HCT116 (cell line): ENCODE measurements around the gene SUB1. TPM values are rescaled to one million over a fixed set of nuclear protein-coding genes. Genes with fewer than 3 reads are reported as not detected.

ENCODE experiments used
- ATAC-seq: fragments of 200-7000 bp; cut with Tn5 transposase; 2 replicates; pipeline ENCODE4 v1.9.1; 2020; ENCODE audit warnings: mild to moderate bottlenecking, moderate library complexity
- BruUV-seq: library from RNA; stranded (reverse); fragments of 400-500 nt; replicated peaks from 2 replicates; lab custom pipeline; 2021; lab: Mats Ljungman, UMichigan
- CTCF ChIA-PET: fragments of 300-600 bp; sonication (Branson Sonifier 250); formaldehyde crosslinking; loops from one replicate; lab custom pipeline; 2021; ENCODE audit warnings: antibody characterized with exemption; lab: Charles Lee
- POLR2A ChIA-PET: fragments of 300-600, 350-600 bp; sonication (Branson Sonifier 250); formaldehyde crosslinking; loops from one replicate; lab custom pipeline; 2021; ENCODE audit warnings: antibody characterized with exemption; lab: Charles Lee
- RAD21 ChIA-PET, 2 experiments: fragments of 300-600 bp; sonication (Branson Sonifier 250); formaldehyde crosslinking; loops; one replicate each; lab custom pipeline; 2023; ENCODE audit warnings: low total read pairs in 2 of 2; ENCODE audit not compliant: uncharacterized antibody in 2 of 2, unreplicated experiment in 2 of 2, low non-redundant PET in 1 of 2; lab: Charles Lee
- DNase-seq: peaks from one replicate; pipeline ENCODE4 v3.0.0-alpha.2; 2010; ENCODE audit warnings: low read depth, low spot score
- H2AFZ ChIP-seq: fragments of 200-600 bp; shearing (Covaris generic), sonication (generic); 2 replicates; pipeline ENCODE4 v1.6.1; 2017; ENCODE audit warnings: low read depth, mixed run types, mixed read lengths, antibody characterized with exemption, low read length; ENCODE audit not compliant: poor library complexity, severe bottlenecking
- H3K27ac ChIP-seq: 2 replicates; pipeline ENCODE4 v1.5.1; 2012; ENCODE audit warnings: low read depth, low read length
- H3K27me3 ChIP-seq: fragments of 200-600 bp; sonication (generic); 2 replicates; pipeline ENCODE4 v1.6.1; 2016; ENCODE audit warnings: mixed run types, low read length, mixed read lengths; ENCODE audit not compliant: insufficient read depth
- H3K36me3 ChIP-seq, 2 experiments: fragments of 200-500 bp in 1 of 2; fragments of 200-600 bp in 1 of 2; sonication (Bioruptor generic) in 1 of 2; sonication (generic) in 1 of 2; 2 replicates each; pipeline versions ENCODE4 v1.5.1 to v1.6.1; 2014 to 2016; ENCODE audit warnings: low read length in 2 of 2, inconsistent platforms in 1 of 2, mixed read lengths in 1 of 2, mixed run types in 1 of 2; ENCODE audit not compliant: insufficient read depth in 2 of 2, control insufficient read depth in 1 of 2
- H3K4me1 ChIP-seq, 2 experiments: fragments of 200-600 bp in 1 of 2; sonication (generic) in 1 of 2; 2 replicates each; pipeline versions ENCODE4 v1.5.1 to v1.6.1; 2012 to 2017; ENCODE audit warnings: low read length in 2 of 2, inconsistent platforms in 1 of 2, mild to moderate bottlenecking in 1 of 2, mixed read lengths in 1 of 2, mixed run types in 1 of 2, moderate library complexity in 1 of 2; ENCODE audit not compliant: insufficient read depth in 2 of 2, control insufficient read depth in 1 of 2
- H3K4me2 ChIP-seq: fragments of 200-600 bp; sonication (generic); 2 replicates; pipeline ENCODE4 v1.6.1; 2017; ENCODE audit warnings: mixed run types, low read length, mixed read lengths
- H3K4me3 ChIP-seq, 2 experiments: fragments of 200-600 bp in 1 of 2; sonication (generic) in 1 of 2; replicated peaks in 1 of 2; 2 replicates each; pipeline ENCODE4 v1.5.1; 2011 to 2016; ENCODE audit warnings: low read length in 2 of 2, control low read depth in 1 of 2, low read depth in 1 of 2, mild to moderate bottlenecking in 1 of 2, mixed read lengths in 1 of 2, mixed run types in 1 of 2
- H3K79me2 ChIP-seq: fragments of 200-600 bp; sonication (generic); 2 replicates; pipeline ENCODE4 v1.6.1; 2017; ENCODE audit warnings: mild to moderate bottlenecking, mixed run types, low read length, moderate library complexity, mixed read lengths; ENCODE audit not compliant: insufficient read depth
- H3K9ac ChIP-seq: fragments of 200-600 bp; sonication (generic); 2 replicates; pipeline ENCODE4 v1.6.1; 2016; ENCODE audit warnings: low read length, mixed read lengths
- H3K9me2 ChIP-seq: fragments of 200-600 bp; sonication (generic), shearing (Covaris generic); 2 replicates; pipeline ENCODE4 v1.6.1; 2017; ENCODE audit warnings: mixed run types, mild to moderate bottlenecking, moderate library complexity; ENCODE audit not compliant: insufficient read depth
- H3K9me3 ChIP-seq, 2 experiments: fragments of 200-500 bp in 1 of 2; fragments of 200-600 bp in 1 of 2; sonication (Bioruptor generic) in 1 of 2; sonication (generic) in 1 of 2; 2 replicates each; pipeline ENCODE4 v1.6.1; 2014 to 2017; ENCODE audit warnings: low read length in 2 of 2, mixed read lengths in 2 of 2, inconsistent platforms in 1 of 2, low read depth in 1 of 2, mild to moderate bottlenecking in 1 of 2, mixed run types in 1 of 2, moderate library complexity in 1 of 2; ENCODE audit not compliant: control insufficient read depth in 1 of 2, insufficient read depth in 1 of 2
- H4K20me1 ChIP-seq: fragments of 200-600 bp; sonication (generic), shearing (Covaris generic); 2 replicates; pipeline ENCODE4 v1.6.1; 2017; ENCODE audit warnings: mixed run types, mild to moderate bottlenecking, moderate library complexity; ENCODE audit not compliant: insufficient read depth
- CBX3 ChIP-seq: IDR thresholded peaks from 2 replicates; pipeline ENCODE4 v1.6.1; 2012; ENCODE audit warnings: low read depth
- EZH2 ChIP-seq: fragments of 200-600 bp; sonication (generic); IDR thresholded peaks from 2 replicates; pipeline ENCODE4 v1.6.1; 2017; ENCODE audit warnings: antibody characterized with exemption, mixed run types
- EZH2phosphoT487 ChIP-seq: fragments of 200-600 bp; IDR thresholded peaks from 2 replicates; pipeline ENCODE4 v1.6.1; 2018; ENCODE audit warnings: antibody characterized with exemption, borderline replicate concordance
- FOSL1 ChIP-seq: IDR thresholded peaks from 2 replicates; pipeline ENCODE4 v1.6.1; 2012; ENCODE audit warnings: low read depth
- JUND ChIP-seq: IDR thresholded peaks from 2 replicates; pipeline ENCODE4 v1.6.1; 2012
- POLR2A ChIP-seq: IDR thresholded peaks from 2 replicates; pipeline ENCODE4 v1.7.0; 2011; ENCODE audit warnings: borderline replicate concordance; ENCODE audit not compliant: insufficient read depth, insufficient read length; ENCODE audit errors: extremely low read depth
- POLR2AphosphoS5 ChIP-seq: IDR thresholded peaks from 2 replicates; pipeline ENCODE4 v1.6.1; 2011; ENCODE audit warnings: mild to moderate bottlenecking, low read depth, low read length, moderate library complexity
- RAD21 ChIP-seq: IDR thresholded peaks from 2 replicates; pipeline ENCODE4 v1.6.1; 2012; ENCODE audit warnings: low read depth, mild to moderate bottlenecking
- SRF ChIP-seq: IDR thresholded peaks from 2 replicates; pipeline ENCODE4 v1.6.1; 2012; ENCODE audit warnings: low read depth
- TCF7L2 ChIP-seq: IDR thresholded peaks from 2 replicates; pipeline ENCODE4 v1.7.0; 2011; ENCODE audit warnings: borderline replicate concordance, inconsistent platforms; ENCODE audit not compliant: insufficient read depth, insufficient read length; ENCODE audit errors: extremely low read depth
- YY1 ChIP-seq: IDR thresholded peaks from 2 replicates; pipeline ENCODE4 v1.6.1; 2011; ENCODE audit warnings: low read length, low read depth, moderate library complexity, mild to moderate bottlenecking; ENCODE audit not compliant: insufficient replicate concordance; ENCODE audit errors: extremely low read depth
- ZFX ChIP-seq: fragments of 450-650 bp; IDR thresholded peaks from 2 replicates; pipeline ENCODE4 v1.6.1; 2017
- ZNF274 ChIP-seq: fragments of 200-500 bp; sonication (Bioruptor generic); IDR thresholded peaks from 2 replicates; pipeline ENCODE4 v1.6.1; 2014; ENCODE audit warnings: mild to moderate bottlenecking, low read depth, low read length, inconsistent platforms
- intact Hi-C: fragments of 100-400 bp; cut with micrococcal nuclease; formaldehyde crosslinking; loops from 2 replicates; pipeline ENCODE4 v1.10.0; 2022
- total RNA-seq: library from RNA; stranded (reverse); gene quantifications from one replicate; pipeline ENCODE4 v1.2.1, GENCODE V29; 2021; ENCODE audit not compliant: unreplicated experiment
- TF ChIP-seq, protein P1 (sequence below): IDR thresholded peaks from 2 replicates; pipeline ENCODE4 v1.6.1; 2012
- TF ChIP-seq, protein P2 (sequence below), 3 experiments: fragments of 200-600 bp in 1 of 3; sonication (generic) in 1 of 3; IDR thresholded peaks in 2 of 3; conservative IDR thresholded peaks in 1 of 3; 2 replicates each; pipeline ENCODE4 v1.5.1; 2012 to 2017; ENCODE audit warnings: low read depth in 2 of 3, low read length in 2 of 3, antibody characterized with exemption in 1 of 3, borderline replicate concordance in 1 of 3, control low read depth in 1 of 3, mild to moderate bottlenecking in 1 of 3, mixed read lengths in 1 of 3, mixed run types in 1 of 3, moderate library complexity in 1 of 3; ENCODE audit not compliant: insufficient read depth in 1 of 3
- TF ChIP-seq, protein P3 (sequence below): IDR thresholded peaks from 2 replicates; pipeline ENCODE4 v1.6.1; 2012; ENCODE audit warnings: low read depth
- TF ChIP-seq, protein P4 (sequence below): IDR thresholded peaks from 2 replicates; pipeline ENCODE4 v1.6.1; 2011; ENCODE audit warnings: mild to moderate bottlenecking, low read length, moderate library complexity; ENCODE audit not compliant: insufficient replicate concordance; ENCODE audit errors: extremely low read depth
- TF ChIP-seq, protein P5 (sequence below): IDR thresholded peaks from 2 replicates; pipeline ENCODE4 v1.6.1; 2012

SUB1 gene
- total RNA-seq, 1 experiment from 2014 or later = 216 TPM

DNA sequence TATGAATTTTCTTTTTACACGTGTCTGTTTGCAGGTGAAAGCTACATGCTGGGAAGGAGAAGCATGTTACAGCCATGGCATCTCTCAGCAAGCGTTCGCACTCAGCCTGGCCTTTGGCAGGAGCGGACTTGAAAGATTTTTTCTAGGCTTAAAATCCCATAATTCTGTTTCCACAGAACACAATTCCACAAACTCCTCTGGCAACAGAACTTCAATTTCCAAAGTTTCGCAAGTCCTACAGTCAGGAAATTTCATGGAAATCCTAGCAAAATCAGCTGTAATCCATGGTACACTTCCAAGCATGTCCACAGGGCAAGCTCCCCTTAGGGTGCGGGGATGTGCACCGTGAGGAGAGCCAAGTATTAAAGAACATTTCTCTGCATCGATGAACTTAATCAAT, 35.9 kb downstream of the SUB1 start:
- Histone ChIP-seq H3K4me3 (no peak overlapping the region), H3K36me3 (no peaks in the 10 kb centered on the region), H4K20me1 (no peaks in the 10 kb centered on the region), H3K4me1 (no peaks in the 10 kb centered on the region), H3K27me3 (0 out of 2 replicates have a peak, but pooled peaks cover 3% of the 10 kb centered on the region), H3K79me2 (no peaks in the 10 kb centered on the region), H3K9ac (no peak overlapping the region), H3K4me2 (no peak overlapping the region), H3K27ac (no peak overlapping the region), H3K9me3 (no peaks in the 10 kb centered on the region), H2AFZ (no peak overlapping the region), H3K9me2 (no peaks in the 10 kb centered on the region)
- POLR2A ChIA-PET = no interaction called here
- no TSS peak for BruUV-seq
- TF ChIP-seq SRF = no peak
- TF ChIP-seq, protein P1, sequence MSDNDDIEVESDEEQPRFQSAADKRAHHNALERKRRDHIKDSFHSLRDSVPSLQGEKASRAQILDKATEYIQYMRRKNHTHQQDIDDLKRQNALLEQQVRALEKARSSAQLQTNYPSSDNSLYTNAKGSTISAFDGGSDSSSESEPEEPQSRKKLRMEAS = no peak
- TF ChIP-seq JUND = no peak
- TF ChIP-seq, protein P2, sequence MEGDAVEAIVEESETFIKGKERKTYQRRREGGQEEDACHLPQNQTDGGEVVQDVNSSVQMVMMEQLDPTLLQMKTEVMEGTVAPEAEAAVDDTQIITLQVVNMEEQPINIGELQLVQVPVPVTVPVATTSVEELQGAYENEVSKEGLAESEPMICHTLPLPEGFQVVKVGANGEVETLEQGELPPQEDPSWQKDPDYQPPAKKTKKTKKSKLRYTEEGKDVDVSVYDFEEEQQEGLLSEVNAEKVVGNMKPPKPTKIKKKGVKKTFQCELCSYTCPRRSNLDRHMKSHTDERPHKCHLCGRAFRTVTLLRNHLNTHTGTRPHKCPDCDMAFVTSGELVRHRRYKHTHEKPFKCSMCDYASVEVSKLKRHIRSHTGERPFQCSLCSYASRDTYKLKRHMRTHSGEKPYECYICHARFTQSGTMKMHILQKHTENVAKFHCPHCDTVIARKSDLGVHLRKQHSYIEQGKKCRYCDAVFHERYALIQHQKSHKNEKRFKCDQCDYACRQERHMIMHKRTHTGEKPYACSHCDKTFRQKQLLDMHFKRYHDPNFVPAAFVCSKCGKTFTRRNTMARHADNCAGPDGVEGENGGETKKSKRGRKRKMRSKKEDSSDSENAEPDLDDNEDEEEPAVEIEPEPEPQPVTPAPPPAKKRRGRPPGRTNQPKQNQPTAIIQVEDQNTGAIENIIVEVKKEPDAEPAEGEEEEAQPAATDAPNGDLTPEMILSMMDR (IDR thresholded peaks at IDR 0.05 in 2 of 3, conservative IDR thresholded peaks at IDR 0.05 in 1 of 3; ENCODE audit: borderline replicate concordance in 1 of 3, insufficient read depth in 1 of 3, low read depth in 2 of 3, low read length in 2 of 3) = no peak
- no peak for TF ChIP-seq TCF7L2
- no peak for TF ChIP-seq EZH2
- TF ChIP-seq, protein P3, sequence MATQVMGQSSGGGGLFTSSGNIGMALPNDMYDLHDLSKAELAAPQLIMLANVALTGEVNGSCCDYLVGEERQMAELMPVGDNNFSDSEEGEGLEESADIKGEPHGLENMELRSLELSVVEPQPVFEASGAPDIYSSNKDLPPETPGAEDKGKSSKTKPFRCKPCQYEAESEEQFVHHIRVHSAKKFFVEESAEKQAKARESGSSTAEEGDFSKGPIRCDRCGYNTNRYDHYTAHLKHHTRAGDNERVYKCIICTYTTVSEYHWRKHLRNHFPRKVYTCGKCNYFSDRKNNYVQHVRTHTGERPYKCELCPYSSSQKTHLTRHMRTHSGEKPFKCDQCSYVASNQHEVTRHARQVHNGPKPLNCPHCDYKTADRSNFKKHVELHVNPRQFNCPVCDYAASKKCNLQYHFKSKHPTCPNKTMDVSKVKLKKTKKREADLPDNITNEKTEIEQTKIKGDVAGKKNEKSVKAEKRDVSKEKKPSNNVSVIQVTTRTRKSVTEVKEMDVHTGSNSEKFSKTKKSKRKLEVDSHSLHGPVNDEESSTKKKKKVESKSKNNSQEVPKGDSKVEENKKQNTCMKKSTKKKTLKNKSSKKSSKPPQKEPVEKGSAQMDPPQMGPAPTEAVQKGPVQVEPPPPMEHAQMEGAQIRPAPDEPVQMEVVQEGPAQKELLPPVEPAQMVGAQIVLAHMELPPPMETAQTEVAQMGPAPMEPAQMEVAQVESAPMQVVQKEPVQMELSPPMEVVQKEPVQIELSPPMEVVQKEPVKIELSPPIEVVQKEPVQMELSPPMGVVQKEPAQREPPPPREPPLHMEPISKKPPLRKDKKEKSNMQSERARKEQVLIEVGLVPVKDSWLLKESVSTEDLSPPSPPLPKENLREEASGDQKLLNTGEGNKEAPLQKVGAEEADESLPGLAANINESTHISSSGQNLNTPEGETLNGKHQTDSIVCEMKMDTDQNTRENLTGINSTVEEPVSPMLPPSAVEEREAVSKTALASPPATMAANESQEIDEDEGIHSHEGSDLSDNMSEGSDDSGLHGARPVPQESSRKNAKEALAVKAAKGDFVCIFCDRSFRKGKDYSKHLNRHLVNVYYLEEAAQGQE = no peak
- no peak for TF ChIP-seq POLR2A
- TF ChIP-seq ZNF274 = no peak
- TF ChIP-seq, protein P4, sequence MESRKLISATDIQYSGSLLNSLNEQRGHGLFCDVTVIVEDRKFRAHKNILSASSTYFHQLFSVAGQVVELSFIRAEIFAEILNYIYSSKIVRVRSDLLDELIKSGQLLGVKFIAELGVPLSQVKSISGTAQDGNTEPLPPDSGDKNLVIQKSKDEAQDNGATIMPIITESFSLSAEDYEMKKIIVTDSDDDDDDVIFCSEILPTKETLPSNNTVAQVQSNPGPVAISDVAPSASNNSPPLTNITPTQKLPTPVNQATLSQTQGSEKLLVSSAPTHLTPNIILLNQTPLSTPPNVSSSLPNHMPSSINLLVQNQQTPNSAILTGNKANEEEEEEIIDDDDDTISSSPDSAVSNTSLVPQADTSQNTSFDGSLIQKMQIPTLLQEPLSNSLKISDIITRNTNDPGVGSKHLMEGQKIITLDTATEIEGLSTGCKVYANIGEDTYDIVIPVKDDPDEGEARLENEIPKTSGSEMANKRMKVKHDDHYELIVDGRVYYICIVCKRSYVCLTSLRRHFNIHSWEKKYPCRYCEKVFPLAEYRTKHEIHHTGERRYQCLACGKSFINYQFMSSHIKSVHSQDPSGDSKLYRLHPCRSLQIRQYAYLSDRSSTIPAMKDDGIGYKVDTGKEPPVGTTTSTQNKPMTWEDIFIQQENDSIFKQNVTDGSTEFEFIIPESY = no peak
- TF ChIP-seq EZH2phosphoT487 = no peak
- TF ChIP-seq POLR2AphosphoS5 = no peak
- no peak for TF ChIP-seq FOSL1
- TF ChIP-seq ZFX = no peak
- TF ChIP-seq, protein P5, sequence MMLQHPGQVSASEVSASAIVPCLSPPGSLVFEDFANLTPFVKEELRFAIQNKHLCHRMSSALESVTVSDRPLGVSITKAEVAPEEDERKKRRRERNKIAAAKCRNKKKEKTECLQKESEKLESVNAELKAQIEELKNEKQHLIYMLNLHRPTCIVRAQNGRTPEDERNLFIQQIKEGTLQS = no peak
- no peak for TF ChIP-seq CBX3
- no peak for TF ChIP-seq RAD21
- TF ChIP-seq YY1 = no peak
- CTCF ChIA-PET = no interaction called here
- intact Hi-C loops = no loop called here
- DNase-seq (no peak), ATAC-seq (no peak)
- RAD21 ChIA-PET = no interaction called here
